ENCODE results near the gene SMIM44.

SMIM44 gene

GRCh38 chr19:3521104-3521445 is 37.8 kb upstream of the SMIM44 start:
- no peak for TF ChIP-seq CTCF (IDR thresholded peaks at IDR 0.05)

GRCh38 chr19:3520166-3521103 is 37.2 kb upstream of the SMIM44 start:
- no peak for TF ChIP-seq CTCF (IDR thresholded peaks at IDR 0.05)

- TF ChIP-seq CTCF (IDR thresholded peaks at IDR 0.05) = no peak
Measured at GRCh38 chr19:3519126-3519525, 35.9 kb upstream of the SMIM44 start.

GRCh38 chr19:3518659-3519058 is 35.4 kb upstream of the SMIM44 start:
- no peak for TF ChIP-seq CTCF (IDR thresholded peaks at IDR 0.05)

GRCh38 chr19:3518255-3518654 is 35.0 kb upstream of the SMIM44 start:
- no peak for TF ChIP-seq CTCF (IDR thresholded peaks at IDR 0.05)

- no peak for TF ChIP-seq CTCF (IDR thresholded peaks at IDR 0.05)
Measured at GRCh38 chr19:3517638-3518037, 34.4 kb upstream of the SMIM44 start.

GRCh38 chr19:3516675-3517207 is 33.5 kb upstream of the SMIM44 start:
- no peak for TF ChIP-seq CTCF (IDR thresholded peaks at IDR 0.05)
